Upper lobe of left lung (tissue), 6 donors: Measurements from ENCODE around the gene PLCB2. TPM values are rescaled to one million over a fixed set of nuclear protein-coding genes. Genes with fewer than 3 reads are reported as not detected.

Source experiments
- ATAC-seq, 2 donors: fragments of 200-7000 bp; cut with Tn5 transposase; one replicate each; pipeline ENCODE4 v1.9.1; 2022; ENCODE audit warnings: mild to moderate bottlenecking in 2 of 2, moderate library complexity in 2 of 2; ENCODE audit not compliant: low FRiP score in 2 of 2
- DNase-seq, 2 donors: peaks; one replicate each; pipeline ENCODE4 v3.0.0-alpha.2; 2019 to 2020
- H3K27ac ChIP-seq, 4 donors: fragments of 200-600 bp; sonication (generic); one replicate each; pipeline ENCODE4 v1.5.1; 2016 to 2019
- H3K27me3 ChIP-seq, 4 donors: fragments of 200-600 bp; sonication (generic); one replicate each; pipeline ENCODE4 v1.5.1; 2017 to 2019
- H3K36me3 ChIP-seq, 4 donors: fragments of 200-600 bp; sonication (generic); one replicate each; pipeline ENCODE4 v1.5.1; 2016 to 2019
- H3K4me1 ChIP-seq, 4 donors: fragments of 200-600 bp; sonication (generic); one replicate each; pipeline ENCODE4 v1.5.1; 2018 to 2019
- H3K4me3 ChIP-seq, 4 donors: fragments of 200-600 bp; sonication (generic); one replicate each; pipeline ENCODE4 v1.5.1; 2017 to 2019; ENCODE audit warnings: mild to moderate bottlenecking in 2 of 4, moderate library complexity in 1 of 4
- H3K9me3 ChIP-seq, 4 donors: fragments of 200-600 bp; sonication (generic); one replicate each; pipeline ENCODE4 v1.5.1; 2018 to 2019
- CTCF ChIP-seq, 6 experiments: fragments of 450-650 bp in 4 of 6; fragments of 200-600 bp in 2 of 6; sonication (generic) in 2 of 6; IDR thresholded peaks; one replicate each; pipeline ENCODE4 v1.5.1; 2016 to 2019; ENCODE audit warnings: antibody characterized with exemption in 6 of 6
- EP300 ChIP-seq, 4 donors: sonication (generic); formaldehyde crosslinking; IDR thresholded peaks; one replicate each; pipeline ENCODE4 v1.5.1; 2017; ENCODE audit warnings: antibody characterized with exemption in 4 of 4, control low read depth in 2 of 4
- POLR2A ChIP-seq, 4 donors: fragments of 450-650 bp; IDR thresholded peaks; one replicate each; pipeline ENCODE4 v1.5.1; 2016 to 2017; ENCODE audit warnings: antibody characterized with exemption in 4 of 4, mild to moderate bottlenecking in 2 of 4
- POLR2AphosphoS5 ChIP-seq, 2 donors: sonication (generic); formaldehyde crosslinking; IDR thresholded peaks; one replicate each; pipeline ENCODE4 v1.5.1; 2017; ENCODE audit warnings: antibody characterized with exemption in 2 of 2
- WGBS, 2 donors: methylation state at CpG; one replicate each; pipeline ENCODE4 v1.1.5; 2017 to 2018; 5-methylcytosine and 5-hydroxymethylcytosine counted together
- total RNA-seq, 6 donors: library from RNA; depleted of rRNA in 4 of 6; stranded (reverse); fragments of >200 nt in 4 of 6; gene quantifications; one replicate each; pipeline versions ENCODE4 v1.1.0 to v1.2.1, GENCODE V29; 2016 to 2021
- donor health status: DM: no; HTN: no; CAD: no; lungs with moderate emphysema.
- donor health status: DM: no; HTN: yes; CAD: no; lungs with severe emphysema.

PLCB2 gene
- total RNA-seq, 6 donors from 2014 or later, result 26.9 to 170 (median 85.7) TPM

GRCh38 chr15:40264321-40265153 is 43.2 kb downstream of the PLCB2 start:
- peaks cover 0 to 17% (median 4%) of the 10 kb centered on the region in 4 donors for H3K4me1 ChIP-seq
- DNase-seq, result peak in 1 of 2 donors; percentile 50
- no peak for TF ChIP-seq POLR2A (IDR thresholded peaks at IDR 0.05)
- TF ChIP-seq POLR2AphosphoS5 (IDR thresholded peaks at IDR 0.05), result no peak
- TF ChIP-seq CTCF (IDR thresholded peaks at IDR 0.05), result no peak
- no peak for TF ChIP-seq EP300 (IDR thresholded peaks at IDR 0.05)
- no peaks in the 10 kb centered on the region for H3K36me3 ChIP-seq
- H3K9me3 ChIP-seq, result no peaks in the 10 kb centered on the region
- H3K4me3 ChIP-seq, result no peak overlapping the region
- no peaks in the 10 kb centered on the region for H3K27me3 ChIP-seq
- H3K27ac ChIP-seq, result no peak overlapping the region
- WGBS, 2 donors, result 76 to 83% methylated on average over 9 to 16 of the region's 16 CpGs
- no peak for ATAC-seq

GRCh38 chr15:40263024-40263754 is 44.5 kb downstream of the PLCB2 start:
- Histone ChIP-seq H3K36me3 (no peaks in the 10 kb centered on the region), H3K27ac (peak overlapping the region in 3 of 4 donors; percentile 54 to 76 (median 64)), H3K4me1 (peaks cover 0 to 17% (median 4%) of the 10 kb centered on the region in 4 donors), H3K27me3 (no peaks in the 10 kb centered on the region), H3K4me3 (no peak overlapping the region), H3K9me3 (no peaks in the 10 kb centered on the region)
- TF ChIP-seq CTCF (IDR thresholded peaks at IDR 0.05), result no peak
- peak in 1 of 2 donors; percentile 42 for TF ChIP-seq POLR2AphosphoS5 (IDR thresholded peaks at IDR 0.05)
- no peak for TF ChIP-seq POLR2A (IDR thresholded peaks at IDR 0.05)
- peak in 1 of 4 donors; percentile 22 for TF ChIP-seq EP300 (IDR thresholded peaks at IDR 0.05)
- DNase-seq (peak in 1 of 2 donors; percentile 67), ATAC-seq (peak in 1 of 2 donors; percentile 58)
- 56 to 75% methylated on average over 12 of the region's 12 CpGs for WGBS, 2 donors

- no peak for DNase-seq
- H3K4me1 ChIP-seq, result peaks cover 0 to 17% (median 2%) of the 10 kb centered on the region in 4 donors
- H3K4me3 ChIP-seq, result no peak overlapping the region
- TF ChIP-seq POLR2A (IDR thresholded peaks at IDR 0.05), result no peak
- no peak for TF ChIP-seq EP300 (IDR thresholded peaks at IDR 0.05)
- TF ChIP-seq CTCF (IDR thresholded peaks at IDR 0.05), result no peak
- TF ChIP-seq POLR2AphosphoS5 (IDR thresholded peaks at IDR 0.05), result no peak
- H3K36me3 ChIP-seq, result no peaks in the 10 kb centered on the region
- H3K27ac ChIP-seq, result no peak overlapping the region
- H3K27me3 ChIP-seq, result no peaks in the 10 kb centered on the region
- 78 to 79% methylated on average over 7 of the region's 7 CpGs for WGBS, 2 donors
- no peaks in the 10 kb centered on the region for H3K9me3 ChIP-seq
- no peak for ATAC-seq
Measured at GRCh38 chr15:40259021-40259420, 48.7 kb downstream of the PLCB2 start.

- WGBS, 2 donors, result 71 to 79% methylated on average over 5 to 8 of the region's 8 CpGs
- Histone ChIP-seq H3K27ac (no peak overlapping the region), H3K27me3 (no peaks in the 10 kb centered on the region), H3K4me1 (peaks cover 2 to 17% (median 4%) of the 10 kb centered on the region in 4 donors), H3K36me3 (no peaks in the 10 kb centered on the region), H3K9me3 (no peaks in the 10 kb centered on the region), H3K4me3 (no peak overlapping the region)
- TF ChIP-seq EP300 (IDR thresholded peaks at IDR 0.05) (no peak), POLR2A (IDR thresholded peaks at IDR 0.05) (no peak), POLR2AphosphoS5 (IDR thresholded peaks at IDR 0.05) (no peak), CTCF (IDR thresholded peaks at IDR 0.05) (no peak)
- DNase-seq (no peak), ATAC-seq (no peak)
Measured at GRCh38 chr15:40258544-40258943, 49.2 kb downstream of the PLCB2 start.
